H1 (cell line): ENCODE measurements around the gene RNASE2. TPM values are rescaled to one million over a fixed set of nuclear protein-coding genes. Genes with fewer than 3 reads are reported as not detected.
A peak's percentile ranks its signal among the peaks of the same experiment; 100 is the strongest.

ENCODE experiments used
- ATF3 ChIP-seq: IDR thresholded peaks from 2 replicates; pipeline ENCODE4 v1.6.1; 2011; ENCODE audit warnings: low read depth, mild to moderate bottlenecking, low read length; ENCODE audit not compliant: insufficient read depth
- PHF8 ChIP-seq: fragments of 200-600 bp; sonication (generic); conservative IDR thresholded peaks from 2 replicates; pipeline ENCODE4 v1.7.1; 2012; ENCODE audit warnings: low read depth, mild to moderate bottlenecking, inconsistent platforms, low read length, moderate library complexity
- RFX5 ChIP-seq: IDR thresholded peaks from 2 replicates; pipeline ENCODE4 v1.6.1; 2011; ENCODE audit warnings: low read depth, low read length, improper control_type of control experiment, borderline replicate concordance
- RXRA ChIP-seq: IDR thresholded peaks from 2 replicates; pipeline ENCODE4 v1.6.1; 2011; ENCODE audit warnings: low read depth, mild to moderate bottlenecking, low read length, moderate library complexity; ENCODE audit not compliant: insufficient read depth
- SP1 ChIP-seq: IDR thresholded peaks from 2 replicates; pipeline ENCODE4 v1.6.1; 2011; ENCODE audit warnings: low read depth, low read length
- USF2 ChIP-seq: IDR thresholded peaks from 2 replicates; pipeline ENCODE4 v1.6.1; 2011; ENCODE audit warnings: low read length, improper control_type of control experiment
- polyA plus RNA-seq, 7 experiments: library from polyadenylated mRNA; depleted of rRNA in 3 of 7; stranded (reverse) in 5 of 7; unstranded in 2 of 7; fragments of >200 nt in 5 of 7; fragments of 200-250 nt in 2 of 7; gene quantifications; 1 replicate in 5 of 7; 2 replicates in 1 of 7; 4 replicates in 1 of 7; pipeline versions ENCODE4 v1.2.1 to v1.2.3, GENCODE V29; 2011 to 2013; ENCODE audit warnings: missing spikeins in 2 of 7, mixed read lengths in 2 of 7
- total RNA-seq: library from RNA; stranded (reverse); fragmentation: NEBNext Ultra II Directional; extraction: Animal tissue kit (Norgen Biotek cat#: 25700); gene quantifications from 2 replicates; pipeline ENCODE4 v1.2.1, GENCODE V29; 2021
- TF ChIP-seq, protein P1 (sequence below): IDR thresholded peaks from 2 replicates; pipeline ENCODE4 v1.6.1; 2012; ENCODE audit warnings: low read length, inconsistent platforms

RNASE2 gene
- total and polyA plus RNA-seq, 2 of the 8 experiments (the other 6 are each of a cell fraction or from before 2014, with no cell fraction given): not detected

GRCh38 chr14:20989787-20990600 is 34.7 kb downstream of the RNASE2 start, which contains the start of gene METTL17 (continued):
- no peak for TF ChIP-seq RXRA
- peak; percentile 73 for TF ChIP-seq PHF8
- no peak for TF ChIP-seq ATF3
- TF ChIP-seq, protein P1, sequence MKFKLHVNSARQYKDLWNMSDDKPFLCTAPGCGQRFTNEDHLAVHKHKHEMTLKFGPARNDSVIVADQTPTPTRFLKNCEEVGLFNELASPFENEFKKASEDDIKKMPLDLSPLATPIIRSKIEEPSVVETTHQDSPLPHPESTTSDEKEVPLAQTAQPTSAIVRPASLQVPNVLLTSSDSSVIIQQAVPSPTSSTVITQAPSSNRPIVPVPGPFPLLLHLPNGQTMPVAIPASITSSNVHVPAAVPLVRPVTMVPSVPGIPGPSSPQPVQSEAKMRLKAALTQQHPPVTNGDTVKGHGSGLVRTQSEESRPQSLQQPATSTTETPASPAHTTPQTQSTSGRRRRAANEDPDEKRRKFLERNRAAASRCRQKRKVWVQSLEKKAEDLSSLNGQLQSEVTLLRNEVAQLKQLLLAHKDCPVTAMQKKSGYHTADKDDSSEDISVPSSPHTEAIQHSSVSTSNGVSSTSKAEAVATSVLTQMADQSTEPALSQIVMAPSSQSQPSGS: no peak
- TF ChIP-seq SP1: peak; percentile 98
- TF ChIP-seq USF2: no peak
- no peak for TF ChIP-seq RFX5
